IPS-20b (cell line): ENCODE results near the gene HAUS1.
A peak's percentile ranks its signal among the peaks of the same experiment; 100 is the strongest.
"Not testable (repeated sequence)": the region's sequence is repeated elsewhere in the genome, so short reads cannot be mapped to it uniquely, and the experiment has no call there.

ENCODE experiments used
- H3K27ac ChIP-seq: one replicate; pipeline ENCODE4 v1.5.1; 2013; ENCODE audit warnings: low read length
- H3K27me3 ChIP-seq: 2 replicates; pipeline ENCODE4 v1.6.1; 2013; ENCODE audit warnings: mild to moderate bottlenecking, low read length, inconsistent platforms; ENCODE audit not compliant: insufficient read depth
- H3K36me3 ChIP-seq: 2 replicates; pipeline ENCODE4 v1.6.1; 2013; ENCODE audit warnings: low read depth, mild to moderate bottlenecking, inconsistent platforms, low read length, moderate library complexity; ENCODE audit not compliant: insufficient read depth
- H3K4me1 ChIP-seq: 2 replicates; pipeline ENCODE4 v1.6.1; 2013; ENCODE audit warnings: mild to moderate bottlenecking, control low read depth, inconsistent platforms, low read length, moderate library complexity; ENCODE audit not compliant: insufficient read depth
- H3K4me3 ChIP-seq: 2 replicates; pipeline ENCODE4 v1.5.1; 2013; ENCODE audit warnings: mild to moderate bottlenecking, low read length, inconsistent platforms
- H3K9ac ChIP-seq: 2 replicates; pipeline ENCODE4 v1.6.1; 2013; ENCODE audit warnings: low read depth, mild to moderate bottlenecking, inconsistent platforms, low read length, moderate library complexity
- H3K9me3 ChIP-seq: 2 replicates; pipeline ENCODE4 v1.6.1; 2013; ENCODE audit warnings: mild to moderate bottlenecking, low read depth, low read length, inconsistent platforms; ENCODE audit not compliant: insufficient read depth

The HAUS1 gene

DNA sequence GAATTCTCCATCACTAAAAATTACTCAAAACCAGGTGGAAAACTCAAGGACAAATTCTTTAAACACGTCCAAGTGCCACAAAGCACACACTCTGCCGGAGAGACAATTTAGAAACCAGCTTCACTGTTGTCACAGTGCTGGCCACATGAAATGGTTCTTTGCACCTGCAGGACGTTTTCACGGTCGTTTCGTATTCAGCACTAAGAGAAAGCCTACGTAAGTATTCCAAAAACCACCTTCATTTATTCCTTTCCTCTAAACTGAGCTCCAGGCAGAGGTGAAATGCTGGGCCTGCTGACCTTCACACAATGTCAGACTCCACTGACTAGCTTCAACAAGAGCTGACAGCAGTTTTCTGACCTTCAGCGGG lies 6.8 kb upstream of the HAUS1 start:
- H3K27me3 ChIP-seq, result no peaks in the 10 kb centered on the region
- H3K4me1 ChIP-seq, result peaks cover 7% of the 10 kb centered on the region; the same call in 1 of the 2 replicates
- H3K9me3 ChIP-seq, result no peaks in the 10 kb centered on the region
- H3K9ac ChIP-seq, result peak overlapping the region; percentile 99
- H3K27ac ChIP-seq, result peak overlapping the region; percentile 92
- peak overlapping the region; percentile 99 for H3K4me3 ChIP-seq
- H3K36me3 ChIP-seq, result peaks cover 39% of the 10 kb centered on the region

DNA sequence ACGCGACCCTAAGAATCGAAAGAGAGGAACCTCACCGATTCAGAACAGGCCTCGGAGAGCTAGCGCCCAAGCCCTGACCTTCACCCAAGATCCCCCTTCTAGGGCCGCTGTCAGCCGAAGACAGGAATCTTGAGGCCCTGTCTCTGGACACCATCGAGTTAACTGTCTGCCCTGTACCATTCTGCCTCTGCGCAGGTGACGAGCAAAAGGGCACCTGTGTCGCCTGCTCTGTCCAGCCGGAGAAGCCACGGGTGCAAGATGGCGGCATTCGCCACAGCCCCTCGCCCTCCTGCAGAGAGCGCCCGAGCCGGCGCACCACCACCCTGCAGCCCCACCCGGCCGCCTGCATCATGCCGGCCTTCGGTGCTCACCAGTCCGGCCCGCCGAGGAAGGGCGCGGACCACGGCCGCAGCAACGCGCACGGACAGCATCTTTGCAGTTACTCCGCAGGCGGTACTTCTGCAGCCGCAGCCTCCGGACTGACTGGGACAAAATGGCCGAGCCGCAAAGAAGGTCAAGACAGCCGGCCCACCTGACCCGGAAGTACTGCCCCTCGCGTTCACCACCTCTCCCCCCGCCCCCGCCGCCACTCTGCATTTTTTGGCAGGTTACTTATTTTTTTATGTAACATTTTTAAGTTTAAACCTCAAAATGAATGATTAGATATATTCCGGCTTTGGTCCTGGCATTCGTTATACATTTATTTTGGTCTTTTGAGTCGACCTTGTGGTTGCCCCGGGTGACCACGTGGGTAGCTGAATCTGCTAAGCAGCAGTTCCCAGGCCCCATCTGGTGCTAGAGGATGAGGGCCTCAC lies 6.2 kb upstream of the HAUS1 start, which contains the start of gene ATP5F1A:
Gene ATP5F1A (minus strand): TSS at position 496 of the 815 bp plus-strand sequence. CDS start 65 bp downstream, at position 431.
- peak within 1 kb of the TSS; percentile 92 for H3K27ac ChIP-seq

DNA sequence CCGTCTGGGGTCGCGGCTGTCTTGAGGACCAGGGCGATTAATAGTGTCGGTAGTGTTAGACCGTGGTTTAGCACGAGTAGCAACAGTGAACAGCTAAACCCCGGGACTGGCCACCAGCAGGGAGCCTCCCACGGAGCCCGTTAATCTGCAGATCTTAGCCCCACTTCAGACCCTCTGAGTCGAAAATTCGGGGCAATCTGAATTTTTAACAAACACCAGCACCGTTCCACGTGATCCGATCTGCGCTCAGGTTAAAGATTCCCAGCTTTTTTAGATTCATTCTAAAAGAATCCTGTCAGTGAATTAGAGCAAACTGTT lies 5.6 kb upstream of the HAUS1 start:
- Histone ChIP-seq H3K4me3 (peak overlapping the region; percentile 99), H3K4me1 (peaks cover 7% of the 10 kb centered on the region; the same call in 1 of the 2 replicates), H3K27me3 (no peaks in the 10 kb centered on the region), H3K36me3 (peaks cover 28% of the 10 kb centered on the region), H3K9ac (peak overlapping the region; percentile 90), H3K9me3 (no peaks in the 10 kb centered on the region), H3K27ac (peak overlapping the region; percentile 84)

More for the DNA sequence above, 6.2 kb upstream of the HAUS1 start, which contains the start of gene ATP5F1A:
- peaks cover 7% of the 10 kb centered on the region; the same call in 1 of the 2 replicates for H3K4me1 ChIP-seq
- peak within 1 kb of the TSS; percentile 99 for H3K9ac ChIP-seq
- H3K4me3 ChIP-seq, result peak within 1 kb of the TSS; percentile 99
- H3K36me3 ChIP-seq, result peaks cover 34% of the 10 kb centered on the region
- H3K9me3 ChIP-seq, result no peaks in the 10 kb centered on the region
- no peaks in the 10 kb centered on the region for H3K27me3 ChIP-seq

GRCh38 chr18:46099463-46099862 lies 4.7 kb upstream of the HAUS1 start:
- Histone ChIP-seq H3K27ac (no peak overlapping the region), H3K4me1 (peaks cover 7% of the 10 kb centered on the region; the same call in 1 of the 2 replicates), H3K36me3 (peaks cover 19% of the 10 kb centered on the region), H3K9ac (no peak overlapping the region), H3K9me3 (no peaks in the 10 kb centered on the region), H3K27me3 (no peaks in the 10 kb centered on the region), H3K4me3 (no peak overlapping the region)

- H3K4me3 ChIP-seq, result no peak overlapping the region
- H3K9me3 ChIP-seq, result no peaks in the 10 kb centered on the region
- H3K4me1 ChIP-seq, result no peaks in the 10 kb centered on the region
- peaks cover 58% of the 10 kb centered on the region for H3K36me3 ChIP-seq
- H3K27ac ChIP-seq, result no peak overlapping the region
- no peak overlapping the region for H3K9ac ChIP-seq
- no peaks in the 10 kb centered on the region for H3K27me3 ChIP-seq
Observed at GRCh38 chr18:46109386-46109785, 5.2 kb downstream of the HAUS1 start.

GRCh38 chr18:46110406-46110805 lies 6.2 kb downstream of the HAUS1 start:
- Histone ChIP-seq H3K36me3 (peaks cover 68% of the 10 kb centered on the region), H3K4me3 (no peak overlapping the region), H3K27me3 (no peaks in the 10 kb centered on the region), H3K9ac (no peak overlapping the region), H3K4me1 (no peaks in the 10 kb centered on the region), H3K9me3 (no peaks in the 10 kb centered on the region), H3K27ac (no peak overlapping the region)

- H3K4me3 ChIP-seq, result no peak overlapping the region
Observed at GRCh38 chr18:46113751-46114150, 9.6 kb downstream of the HAUS1 start.

DNA sequence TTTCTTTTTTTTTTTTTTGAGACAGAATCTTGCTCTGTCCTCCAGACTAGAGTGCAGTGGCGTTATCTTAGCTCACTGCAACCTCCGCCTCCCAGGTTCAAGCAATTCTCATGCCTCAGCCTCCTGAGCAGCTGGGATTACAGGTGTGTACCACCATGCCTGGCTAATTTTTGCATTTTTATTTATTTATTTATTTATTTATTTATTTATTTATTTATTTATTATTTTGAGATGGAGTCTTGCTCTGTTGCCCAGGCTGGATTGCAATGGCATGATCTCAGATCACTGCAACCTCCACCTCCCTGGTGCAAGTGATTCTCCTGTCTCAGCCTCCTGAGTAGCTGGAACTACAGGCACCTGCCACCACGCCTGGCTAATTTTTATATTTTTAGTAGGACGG lies 22.4 kb downstream of the HAUS1 start:
- not testable (repeated sequence) for H3K9me3 ChIP-seq, H3K9ac ChIP-seq
- H3K36me3 ChIP-seq, result peaks cover 77% of the 10 kb centered on the region

More at GRCh38 chr18:46113751-46114150, 9.6 kb downstream of the HAUS1 start:
- H3K9ac ChIP-seq, result no peak overlapping the region
- no peaks in the 10 kb centered on the region for H3K9me3 ChIP-seq
- no peaks in the 10 kb centered on the region for H3K27me3 ChIP-seq
- no peaks in the 10 kb centered on the region for H3K4me1 ChIP-seq
- H3K27ac ChIP-seq, result no peak overlapping the region
- peaks cover 67% of the 10 kb centered on the region for H3K36me3 ChIP-seq

GRCh38 chr18:46130061-46130460 lies 25.9 kb downstream of the HAUS1 start:
- H3K36me3 ChIP-seq, result peaks cover 48% of the 10 kb centered on the region
- no peak overlapping the region for H3K9ac ChIP-seq
- no peaks in the 10 kb centered on the region for H3K4me1 ChIP-seq
- no peak overlapping the region for H3K4me3 ChIP-seq
- H3K27me3 ChIP-seq, result no peaks in the 10 kb centered on the region
- no peaks in the 10 kb centered on the region for H3K9me3 ChIP-seq
- H3K27ac ChIP-seq, result no peak overlapping the region

More for the DNA sequence above, 22.4 kb downstream of the HAUS1 start:
- not testable (repeated sequence) for H3K27ac ChIP-seq, H3K4me3 ChIP-seq, H3K27me3 ChIP-seq, H3K4me1 ChIP-seq

- H3K9me3 ChIP-seq, H3K9ac ChIP-seq, H3K27ac ChIP-seq, H3K4me3 ChIP-seq, H3K27me3 ChIP-seq, H3K4me1 ChIP-seq: not testable (repeated sequence)
- H3K36me3 ChIP-seq, result peaks cover 44% of the 10 kb centered on the region
Observed at GRCh38 chr18:46130549-46130948, 26.4 kb downstream of the HAUS1 start.

GRCh38 chr18:46133534-46133933 lies 29.3 kb downstream of the HAUS1 start:
- no peaks in the 10 kb centered on the region for H3K27me3 ChIP-seq
- no peak overlapping the region for H3K4me3 ChIP-seq
- no peak overlapping the region for H3K9ac ChIP-seq
- H3K9me3 ChIP-seq, result no peaks in the 10 kb centered on the region
- H3K36me3 ChIP-seq, result peaks cover 17% of the 10 kb centered on the region
- H3K27ac ChIP-seq, result no peak overlapping the region
- peaks cover 9% of the 10 kb centered on the region; the same call in 1 of the 2 replicates for H3K4me1 ChIP-seq
